H1 (cell line): ENCODE measurements around the gene ODAPH. TPM values are rescaled to one million over a fixed set of nuclear protein-coding genes. Genes with fewer than 3 reads are reported as not detected.

Source experiments
- CTCF ChIA-PET: fragments of 300-600 bp; sonication (Branson Sonifier 250); formaldehyde crosslinking; loops from one replicate; lab custom pipeline; 2021; ENCODE audit not compliant: partially characterized antibody; lab: Charles Lee
- POLR2A ChIA-PET: fragments of 300-600 bp; sonication (Branson Sonifier 250); formaldehyde crosslinking; loops from one replicate; lab custom pipeline; 2021; ENCODE audit warnings: inconsistent platforms; ENCODE audit not compliant: partially characterized antibody; lab: Charles Lee
- DNase-seq, 2 experiments: peaks; one replicate each; pipeline versions ENCODE4 v3.0.0 to v3.0.0-alpha.2; 2010 to 2022; ENCODE audit warnings: low spot score in 2 of 2, low read depth in 1 of 2, mixed read lengths in 1 of 2
- FAIRE-seq: peaks from 2 replicates; lab custom pipeline; 2011; peaks lifted over from hg19 to GRCh38; lab: Jason Lieb, UNC
- H2AFZ ChIP-seq: 2 replicates; pipeline ENCODE4 v1.8.1; 2012; ENCODE audit warnings: low read length, inconsistent platforms
- H2AK5ac ChIP-seq: 2 replicates; pipeline ENCODE4 v1.6.1; 2013; ENCODE audit warnings: low read depth, low read length
- H2BK120ac ChIP-seq: replicated peaks from 2 replicates; pipeline ENCODE3; 2013; ENCODE audit warnings: low read depth, low read length, inconsistent platforms
- H2BK12ac ChIP-seq: 2 replicates; pipeline ENCODE4 v1.6.1; 2013; ENCODE audit warnings: low read depth, low read length
- H2BK15ac ChIP-seq: 2 replicates; pipeline ENCODE4 v1.6.1; 2013; ENCODE audit warnings: low read length
- H2BK20ac ChIP-seq: 2 replicates; pipeline ENCODE4 v1.6.1; 2013; ENCODE audit warnings: low read length
- H2BK5ac ChIP-seq: 2 replicates; pipeline ENCODE4 v1.6.1; 2013; ENCODE audit warnings: low read depth, low read length
- H3K14ac ChIP-seq: 2 replicates; pipeline ENCODE4 v1.6.1; 2013; ENCODE audit warnings: inconsistent platforms; ENCODE audit not compliant: insufficient read length
- H3K18ac ChIP-seq: 2 replicates; pipeline ENCODE4 v1.6.1; 2013; ENCODE audit warnings: low read length; ENCODE audit errors: extremely low read depth
- H3K23ac ChIP-seq: 2 replicates; pipeline ENCODE4 v1.6.1; 2013; ENCODE audit warnings: inconsistent platforms; ENCODE audit not compliant: insufficient read length
- H3K23me2 ChIP-seq: 2 replicates; pipeline ENCODE4 v1.6.1; 2013; ENCODE audit warnings: low read depth, low read length
- H3K27ac ChIP-seq: 2 replicates; pipeline ENCODE4 v1.6.1; 2011; ENCODE audit warnings: low read depth, low read length, inconsistent platforms
- H3K27me3 ChIP-seq, 4 experiments: replicated peaks in 1 of 4; 1 replicate in 1 of 4; 2 replicates in 3 of 4; pipeline versions ENCODE4 v1.6.1 to v1.8.1; 2011 to 2013; ENCODE audit warnings: low read length in 3 of 4, mild to moderate bottlenecking in 3 of 4, inconsistent platforms in 2 of 4, mixed read lengths in 2 of 4, moderate library complexity in 1 of 4; ENCODE audit not compliant: control insufficient read depth in 3 of 4, insufficient read depth in 3 of 4; ENCODE audit errors: extremely low read depth in 1 of 4
- H3K36me3 ChIP-seq, 4 experiments: 2 replicates each; pipeline versions ENCODE4 v1.6.1 to v1.8.1; 2011 to 2013; ENCODE audit warnings: mild to moderate bottlenecking in 4 of 4, low read length in 3 of 4, moderate library complexity in 2 of 4, control low read depth in 1 of 4, inconsistent platforms in 1 of 4; ENCODE audit not compliant: insufficient read depth in 4 of 4, control insufficient read depth in 2 of 4
- H3K4ac ChIP-seq: replicated peaks from 2 replicates; pipeline ENCODE3; 2013; ENCODE audit warnings: low read length, low read depth, mixed read lengths, inconsistent platforms; ENCODE audit not compliant: insufficient read length
- H3K4me1 ChIP-seq, 4 experiments: replicated peaks in 1 of 4; 1 replicate in 1 of 4; 2 replicates in 3 of 4; pipeline versions ENCODE4 v1.6.1 to v1.8.1; 2011 to 2013; ENCODE audit warnings: low read length in 3 of 4, inconsistent platforms in 2 of 4, mixed read lengths in 1 of 4; ENCODE audit not compliant: insufficient read depth in 4 of 4, control insufficient read depth in 3 of 4
- H3K4me2 ChIP-seq, 2 experiments: 2 replicates each; pipeline versions ENCODE4 v1.6.1 to v1.8.1; 2011 to 2013; ENCODE audit warnings: low read depth in 2 of 2, low read length in 2 of 2, control low read depth in 1 of 2, inconsistent platforms in 1 of 2, mild to moderate bottlenecking in 1 of 2; ENCODE audit not compliant: insufficient read depth in 1 of 2
- H3K4me3 ChIP-seq, 4 experiments: fragments of 200-600, 300-600 bp in 1 of 4; sonication (generic), shearing (Covaris generic), sonication (Bioruptor Twin) in 1 of 4; 2 replicates each; pipeline versions ENCODE4 v1.5.1 to v1.8.1; 2011 to 2016; ENCODE audit warnings: low read length in 4 of 4, low read depth in 3 of 4, control low read depth in 2 of 4, inconsistent platforms in 2 of 4, mild to moderate bottlenecking in 2 of 4, mixed read lengths in 1 of 4, moderate library complexity in 1 of 4; ENCODE audit not compliant: insufficient read depth in 2 of 4; ENCODE audit errors: extremely low read depth in 1 of 4
- H3K56ac ChIP-seq: replicated peaks from 2 replicates; pipeline ENCODE3; 2013; ENCODE audit warnings: low read depth, mild to moderate bottlenecking, mixed read lengths, low read length, inconsistent platforms; ENCODE audit not compliant: insufficient read length
- H3K79me1 ChIP-seq: 2 replicates; pipeline ENCODE4 v1.6.1; 2013; ENCODE audit warnings: low read depth, low read length, control low read depth
- H3K79me2 ChIP-seq, 2 experiments: 2 replicates each; pipeline versions ENCODE4 v1.6.1 to v1.8.1; 2012 to 2013; ENCODE audit warnings: low read length in 2 of 2, mild to moderate bottlenecking in 2 of 2, inconsistent platforms in 1 of 2; ENCODE audit not compliant: insufficient read depth in 2 of 2, control insufficient read depth in 1 of 2
- H3K9ac ChIP-seq, 4 experiments: replicated peaks in 1 of 4; 1 replicate in 1 of 4; 2 replicates in 3 of 4; pipeline versions ENCODE4 v1.6.1 to v1.8.1; 2011 to 2013; ENCODE audit warnings: low read depth in 3 of 4, low read length in 3 of 4, control low read depth in 2 of 4, mild to moderate bottlenecking in 2 of 4, moderate library complexity in 2 of 4, inconsistent platforms in 1 of 4; ENCODE audit errors: extremely low read depth in 1 of 4
- H3K9me3 ChIP-seq, 2 experiments: 2 replicates each; pipeline versions ENCODE4 v1.6.1 to v1.8.1; 2012 to 2013; ENCODE audit warnings: mild to moderate bottlenecking in 2 of 2, moderate library complexity in 2 of 2, control low read depth in 1 of 2, inconsistent platforms in 1 of 2, low read depth in 1 of 2, low read length in 1 of 2, mixed read lengths in 1 of 2; ENCODE audit not compliant: insufficient read depth in 2 of 2
- H4K20me1 ChIP-seq, 2 experiments: replicated peaks in 1 of 2; 2 replicates each; pipeline versions ENCODE3 to v1.8.1; 2011 to 2013; ENCODE audit warnings: inconsistent platforms in 2 of 2, low read length in 2 of 2, mild to moderate bottlenecking in 1 of 2; ENCODE audit not compliant: insufficient read depth in 2 of 2, control insufficient read depth in 1 of 2
- H4K5ac ChIP-seq: 2 replicates; pipeline ENCODE4 v1.6.1; 2013; ENCODE audit warnings: low read length, low read depth, mixed read lengths, inconsistent platforms; ENCODE audit not compliant: insufficient read length
- H4K8ac ChIP-seq: 2 replicates; pipeline ENCODE4 v1.8.0; 2013; ENCODE audit warnings: mild to moderate bottlenecking, moderate library complexity, low read length, inconsistent platforms; ENCODE audit not compliant: insufficient read depth; ENCODE audit errors: extremely low read depth
- H4K91ac ChIP-seq: replicated peaks from 2 replicates; pipeline ENCODE3; 2013; ENCODE audit warnings: low read length, mixed read lengths, inconsistent platforms; ENCODE audit not compliant: insufficient read length
- CBX5 ChIP-seq: fragments of 300-800, 300-1000 bp; sonication (generic); IDR thresholded peaks from 2 replicates; pipeline ENCODE4 v1.7.1; 2016; ENCODE audit warnings: antibody characterized with exemption, low read length, low read depth
- CEBPB ChIP-seq: IDR thresholded peaks from 2 replicates; pipeline ENCODE4 v1.6.1; 2012; ENCODE audit warnings: low read depth, low read length
- HDAC2 ChIP-seq, 2 experiments: fragments of 300-600 bp in 1 of 2; sonication (generic) in 1 of 2; IDR thresholded peaks; 2 replicates each; pipeline ENCODE4 v1.6.1; 2011 to 2012; ENCODE audit warnings: low read depth in 2 of 2, low read length in 2 of 2, mild to moderate bottlenecking in 2 of 2, moderate library complexity in 2 of 2, borderline replicate concordance in 1 of 2, inconsistent platforms in 1 of 2
- KDM1A ChIP-seq: fragments of 200-600, 300-600 bp; sonication (generic); IDR thresholded peaks from 2 replicates; pipeline ENCODE4 v1.7.1; 2016; ENCODE audit warnings: mild to moderate bottlenecking, low read length, borderline replicate concordance
- SAP30 ChIP-seq: fragments of 300-600 bp; sonication (generic); IDR thresholded peaks from 2 replicates; pipeline ENCODE4 v1.7.1; 2012; ENCODE audit warnings: low read length, moderate library complexity, mild to moderate bottlenecking, inconsistent platforms; ENCODE audit not compliant: insufficient read depth, insufficient replicate concordance
- SIX5 ChIP-seq: IDR thresholded peaks from 2 replicates; pipeline ENCODE4 v1.6.1; 2011; ENCODE audit warnings: mild to moderate bottlenecking, low read depth, low read length
- WGBS, 2 experiments: shearing (Covaris generic) in 1 of 2; methylation state at CpG; one replicate each; pipeline versions ENCODE4 v1.1.6 to v1.1.7; 2013 to 2015; ENCODE audit warnings: low lambda C conversion rate in 2 of 2, mixed read lengths in 2 of 2, inconsistent platforms in 1 of 2, low coverage in 1 of 2, missing lambda C conversion rate in 1 of 2; ENCODE audit not compliant: insufficient replicate concordance in 2 of 2, insufficient coverage in 1 of 2, insufficient read length in 1 of 2; ENCODE audit errors: extremely low coverage in 1 of 2, missing lambda C conversion rate in 1 of 2; 5-methylcytosine and 5-hydroxymethylcytosine counted together
- polyA plus RNA-seq, 7 experiments: library from polyadenylated mRNA; depleted of rRNA in 3 of 7; stranded (reverse) in 5 of 7; unstranded in 2 of 7; fragments of >200 nt in 5 of 7; fragments of 200-250 nt in 2 of 7; gene quantifications; 1 replicate in 5 of 7; 2 replicates in 1 of 7; 4 replicates in 1 of 7; pipeline versions ENCODE4 v1.2.1 to v1.2.3, GENCODE V29; 2011 to 2013; ENCODE audit warnings: missing spikeins in 2 of 7, mixed read lengths in 2 of 7
- total RNA-seq: library from RNA; stranded (reverse); fragmentation: NEBNext Ultra II Directional; extraction: Animal tissue kit (Norgen Biotek cat#: 25700); gene quantifications from 2 replicates; pipeline ENCODE4 v1.2.1, GENCODE V29; 2021
- TF ChIP-seq, protein P1 (sequence below), 3 experiments: IDR thresholded peaks; 1 replicate in 2 of 3; 2 replicates in 1 of 3; pipeline versions ENCODE4 v1.5.1 to v1.6.1; 2011; ENCODE audit warnings: low read length in 3 of 3, mild to moderate bottlenecking in 3 of 3, inconsistent platforms in 2 of 3, low read depth in 1 of 3, moderate library complexity in 1 of 3; ENCODE audit not compliant: insufficient read depth in 1 of 3; ENCODE audit errors: control extremely low read depth in 1 of 3
- TF ChIP-seq, protein P2 (sequence below): IDR thresholded peaks from 2 replicates; pipeline ENCODE4 v1.6.1; 2011; ENCODE audit warnings: low read length, improper control_type of control experiment

ODAPH gene
- total and polyA plus RNA-seq, 2 of the 8 experiments (the other 6 are each of a cell fraction or from before 2014, with no cell fraction given): not detected

DNA sequence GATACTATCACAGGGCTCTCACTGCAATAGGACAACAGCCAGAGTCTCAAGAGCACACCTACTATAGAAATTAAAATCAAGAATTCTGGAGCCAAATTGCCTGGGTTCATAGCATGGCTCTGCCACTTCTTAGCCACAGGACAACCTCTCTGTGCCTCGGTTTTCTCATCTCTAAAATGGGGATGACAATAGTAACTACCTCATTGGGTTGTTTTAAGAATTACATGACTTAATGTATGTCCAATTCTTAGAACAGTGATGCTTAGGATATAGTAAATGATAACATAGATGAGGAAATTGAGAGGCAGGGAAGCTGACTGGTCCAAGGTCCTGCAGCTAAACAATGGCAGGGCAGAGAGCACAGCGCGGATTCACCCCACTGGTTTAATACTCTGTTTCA lies 11.0 kb upstream of the ODAPH start:
- WGBS, 2 experiments: 80% methylated on average over 3 of the region's 3 CpGs; no CpG with 5 or more reads in 1 of the 2 experiments
- Histone ChIP-seq H4K20me1 (no peaks in the 10 kb centered on the region), H2BK15ac (no peak overlapping the region), H3K23ac (no peak overlapping the region), H3K4me1 (0 out of 7 replicates have a peak, but pooled peaks cover 0 to 2% (median 0%) of the 10 kb centered on the region in 4 experiments), H3K56ac (no peak overlapping the region), H3K23me2 (no peaks in the 10 kb centered on the region), H3K18ac (no peak overlapping the region), H2BK120ac (no peak overlapping the region), H3K27me3 (no peaks in the 10 kb centered on the region), H2AK5ac (no peak overlapping the region), H3K4me2 (no peak overlapping the region), H3K9me3 (no peaks in the 10 kb centered on the region), H3K27ac (no peak overlapping the region), H3K4me3 (no peak overlapping the region), H2BK20ac (no peak overlapping the region), H3K9ac (no peak overlapping the region), H2BK12ac (no peak overlapping the region), H3K79me1 (no peaks in the 10 kb centered on the region), H3K36me3 (no peaks in the 10 kb centered on the region), H3K14ac (no peak overlapping the region), H3K4ac (no peak overlapping the region), H2AFZ (no peak overlapping the region), H3K79me2 (no peaks in the 10 kb centered on the region), H4K5ac (no peak overlapping the region), H4K91ac (no peak overlapping the region), H2BK5ac (no peak overlapping the region), H4K8ac (no peak overlapping the region)
- CTCF ChIA-PET: no interaction called here
- TF ChIP-seq HDAC2 (IDR thresholded peaks at IDR 0.05; ENCODE audit: borderline replicate concordance in 1 of 2, low read depth in 2 of 2, low read length in 2 of 2) (no peak), CEBPB (no peak), KDM1A (no peak), CBX5 (no peak), SIX5 (no peak), SAP30 (no peak)
- TF ChIP-seq, protein P1, sequence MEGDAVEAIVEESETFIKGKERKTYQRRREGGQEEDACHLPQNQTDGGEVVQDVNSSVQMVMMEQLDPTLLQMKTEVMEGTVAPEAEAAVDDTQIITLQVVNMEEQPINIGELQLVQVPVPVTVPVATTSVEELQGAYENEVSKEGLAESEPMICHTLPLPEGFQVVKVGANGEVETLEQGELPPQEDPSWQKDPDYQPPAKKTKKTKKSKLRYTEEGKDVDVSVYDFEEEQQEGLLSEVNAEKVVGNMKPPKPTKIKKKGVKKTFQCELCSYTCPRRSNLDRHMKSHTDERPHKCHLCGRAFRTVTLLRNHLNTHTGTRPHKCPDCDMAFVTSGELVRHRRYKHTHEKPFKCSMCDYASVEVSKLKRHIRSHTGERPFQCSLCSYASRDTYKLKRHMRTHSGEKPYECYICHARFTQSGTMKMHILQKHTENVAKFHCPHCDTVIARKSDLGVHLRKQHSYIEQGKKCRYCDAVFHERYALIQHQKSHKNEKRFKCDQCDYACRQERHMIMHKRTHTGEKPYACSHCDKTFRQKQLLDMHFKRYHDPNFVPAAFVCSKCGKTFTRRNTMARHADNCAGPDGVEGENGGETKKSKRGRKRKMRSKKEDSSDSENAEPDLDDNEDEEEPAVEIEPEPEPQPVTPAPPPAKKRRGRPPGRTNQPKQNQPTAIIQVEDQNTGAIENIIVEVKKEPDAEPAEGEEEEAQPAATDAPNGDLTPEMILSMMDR (IDR thresholded peaks at IDR 0.05; ENCODE audit: control extremely low read depth in 1 of 3, insufficient read depth in 1 of 3, low read depth in 1 of 3, low read length in 3 of 3): no peak
- TF ChIP-seq, protein P2, sequence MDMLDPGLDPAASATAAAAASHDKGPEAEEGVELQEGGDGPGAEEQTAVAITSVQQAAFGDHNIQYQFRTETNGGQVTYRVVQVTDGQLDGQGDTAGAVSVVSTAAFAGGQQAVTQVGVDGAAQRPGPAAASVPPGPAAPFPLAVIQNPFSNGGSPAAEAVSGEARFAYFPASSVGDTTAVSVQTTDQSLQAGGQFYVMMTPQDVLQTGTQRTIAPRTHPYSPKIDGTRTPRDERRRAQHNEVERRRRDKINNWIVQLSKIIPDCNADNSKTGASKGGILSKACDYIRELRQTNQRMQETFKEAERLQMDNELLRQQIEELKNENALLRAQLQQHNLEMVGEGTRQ: no peak
- FAIRE-seq (no peak), DNase-seq (no peak)
- POLR2A ChIA-PET: interaction anchor here (2.1 kb wide), 1 partner anchor 8 kb away, joined by 7 read pairs; no protein-coding TSS in a partner anchor
